HCT116 (cell line): ENCODE data around the gene PEAK3. TPM values are rescaled to one million over a fixed set of nuclear protein-coding genes. Genes with fewer than 3 reads are reported as not detected.

Source experiments
- ATAC-seq: fragments of 200-7000 bp; cut with Tn5 transposase; 2 replicates; pipeline ENCODE4 v1.9.1; 2020; ENCODE audit warnings: mild to moderate bottlenecking, moderate library complexity
- BruUV-seq: library from RNA; stranded (reverse); fragments of 400-500 nt; replicated peaks from 2 replicates; lab custom pipeline; 2021; lab: Mats Ljungman, UMichigan
- CTCF ChIA-PET: fragments of 300-600 bp; sonication (Branson Sonifier 250); formaldehyde crosslinking; loops from one replicate; lab custom pipeline; 2021; ENCODE audit warnings: antibody characterized with exemption; lab: Charles Lee
- POLR2A ChIA-PET: fragments of 300-600, 350-600 bp; sonication (Branson Sonifier 250); formaldehyde crosslinking; loops from one replicate; lab custom pipeline; 2021; ENCODE audit warnings: antibody characterized with exemption; lab: Charles Lee
- RAD21 ChIA-PET, 2 experiments: fragments of 300-600 bp; sonication (Branson Sonifier 250); formaldehyde crosslinking; loops; one replicate each; lab custom pipeline; 2023; ENCODE audit warnings: low total read pairs in 2 of 2; ENCODE audit not compliant: uncharacterized antibody in 2 of 2, unreplicated experiment in 2 of 2, low non-redundant PET in 1 of 2; lab: Charles Lee
- DNase-seq: peaks from one replicate; pipeline ENCODE4 v3.0.0-alpha.2; 2010; ENCODE audit warnings: low read depth, low spot score
- H2AFZ ChIP-seq: fragments of 200-600 bp; shearing (Covaris generic), sonication (generic); 2 replicates; pipeline ENCODE4 v1.6.1; 2017; ENCODE audit warnings: low read depth, mixed run types, mixed read lengths, antibody characterized with exemption, low read length; ENCODE audit not compliant: poor library complexity, severe bottlenecking
- H3K27ac ChIP-seq: 2 replicates; pipeline ENCODE4 v1.5.1; 2012; ENCODE audit warnings: low read depth, low read length
- H3K27me3 ChIP-seq: fragments of 200-600 bp; sonication (generic); 2 replicates; pipeline ENCODE4 v1.6.1; 2016; ENCODE audit warnings: mixed run types, low read length, mixed read lengths; ENCODE audit not compliant: insufficient read depth
- H3K36me3 ChIP-seq, 2 experiments: fragments of 200-500 bp in 1 of 2; fragments of 200-600 bp in 1 of 2; sonication (Bioruptor generic) in 1 of 2; sonication (generic) in 1 of 2; 2 replicates each; pipeline versions ENCODE4 v1.5.1 to v1.6.1; 2014 to 2016; ENCODE audit warnings: low read length in 2 of 2, inconsistent platforms in 1 of 2, mixed read lengths in 1 of 2, mixed run types in 1 of 2; ENCODE audit not compliant: insufficient read depth in 2 of 2, control insufficient read depth in 1 of 2
- H3K4me1 ChIP-seq, 2 experiments: fragments of 200-600 bp in 1 of 2; sonication (generic) in 1 of 2; 2 replicates each; pipeline versions ENCODE4 v1.5.1 to v1.6.1; 2012 to 2017; ENCODE audit warnings: low read length in 2 of 2, inconsistent platforms in 1 of 2, mild to moderate bottlenecking in 1 of 2, mixed read lengths in 1 of 2, mixed run types in 1 of 2, moderate library complexity in 1 of 2; ENCODE audit not compliant: insufficient read depth in 2 of 2, control insufficient read depth in 1 of 2
- H3K4me2 ChIP-seq: fragments of 200-600 bp; sonication (generic); 2 replicates; pipeline ENCODE4 v1.6.1; 2017; ENCODE audit warnings: mixed run types, low read length, mixed read lengths
- H3K4me3 ChIP-seq, 2 experiments: fragments of 200-600 bp in 1 of 2; sonication (generic) in 1 of 2; replicated peaks in 1 of 2; 2 replicates each; pipeline ENCODE4 v1.5.1; 2011 to 2016; ENCODE audit warnings: low read length in 2 of 2, control low read depth in 1 of 2, low read depth in 1 of 2, mild to moderate bottlenecking in 1 of 2, mixed read lengths in 1 of 2, mixed run types in 1 of 2
- H3K79me2 ChIP-seq: fragments of 200-600 bp; sonication (generic); 2 replicates; pipeline ENCODE4 v1.6.1; 2017; ENCODE audit warnings: mild to moderate bottlenecking, mixed run types, low read length, moderate library complexity, mixed read lengths; ENCODE audit not compliant: insufficient read depth
- H3K9ac ChIP-seq: fragments of 200-600 bp; sonication (generic); 2 replicates; pipeline ENCODE4 v1.6.1; 2016; ENCODE audit warnings: low read length, mixed read lengths
- H3K9me2 ChIP-seq: fragments of 200-600 bp; sonication (generic), shearing (Covaris generic); 2 replicates; pipeline ENCODE4 v1.6.1; 2017; ENCODE audit warnings: mixed run types, mild to moderate bottlenecking, moderate library complexity; ENCODE audit not compliant: insufficient read depth
- H3K9me3 ChIP-seq, 2 experiments: fragments of 200-500 bp in 1 of 2; fragments of 200-600 bp in 1 of 2; sonication (Bioruptor generic) in 1 of 2; sonication (generic) in 1 of 2; 2 replicates each; pipeline ENCODE4 v1.6.1; 2014 to 2017; ENCODE audit warnings: low read length in 2 of 2, mixed read lengths in 2 of 2, inconsistent platforms in 1 of 2, low read depth in 1 of 2, mild to moderate bottlenecking in 1 of 2, mixed run types in 1 of 2, moderate library complexity in 1 of 2; ENCODE audit not compliant: control insufficient read depth in 1 of 2, insufficient read depth in 1 of 2
- H4K20me1 ChIP-seq: fragments of 200-600 bp; sonication (generic), shearing (Covaris generic); 2 replicates; pipeline ENCODE4 v1.6.1; 2017; ENCODE audit warnings: mixed run types, mild to moderate bottlenecking, moderate library complexity; ENCODE audit not compliant: insufficient read depth
- ATF3 ChIP-seq: IDR thresholded peaks from 2 replicates; pipeline ENCODE4 v1.6.1; 2012
- CBX3 ChIP-seq: IDR thresholded peaks from 2 replicates; pipeline ENCODE4 v1.6.1; 2012; ENCODE audit warnings: low read depth
- CEBPB ChIP-seq: IDR thresholded peaks from 2 replicates; pipeline ENCODE4 v1.6.1; 2012; ENCODE audit warnings: low read depth
- EGR1 ChIP-seq: IDR thresholded peaks from 2 replicates; pipeline ENCODE4 v1.6.1; 2012; ENCODE audit warnings: low read depth
- ELF1 ChIP-seq: IDR thresholded peaks from 2 replicates; pipeline ENCODE4 v1.6.1; 2012; ENCODE audit warnings: low read depth, borderline replicate concordance
- EZH2 ChIP-seq: fragments of 200-600 bp; sonication (generic); IDR thresholded peaks from 2 replicates; pipeline ENCODE4 v1.6.1; 2017; ENCODE audit warnings: antibody characterized with exemption, mixed run types
- FOSL1 ChIP-seq: IDR thresholded peaks from 2 replicates; pipeline ENCODE4 v1.6.1; 2012; ENCODE audit warnings: low read depth
- JUND ChIP-seq: IDR thresholded peaks from 2 replicates; pipeline ENCODE4 v1.6.1; 2012
- MAX ChIP-seq: IDR thresholded peaks from 2 replicates; pipeline ENCODE4 v1.6.1; 2012
- POLR2A ChIP-seq: IDR thresholded peaks from 2 replicates; pipeline ENCODE4 v1.7.0; 2011; ENCODE audit warnings: borderline replicate concordance; ENCODE audit not compliant: insufficient read depth, insufficient read length; ENCODE audit errors: extremely low read depth
- REST ChIP-seq: IDR thresholded peaks from 2 replicates; pipeline ENCODE4 v1.6.1; 2012; ENCODE audit warnings: low read depth
- SIN3A ChIP-seq: IDR thresholded peaks from 2 replicates; pipeline ENCODE4 v1.6.1; 2012; ENCODE audit warnings: low read depth
- SRF ChIP-seq: IDR thresholded peaks from 2 replicates; pipeline ENCODE4 v1.6.1; 2012; ENCODE audit warnings: low read depth
- TCF7L2 ChIP-seq: IDR thresholded peaks from 2 replicates; pipeline ENCODE4 v1.7.0; 2011; ENCODE audit warnings: borderline replicate concordance, inconsistent platforms; ENCODE audit not compliant: insufficient read depth, insufficient read length; ENCODE audit errors: extremely low read depth
- YY1 ChIP-seq: IDR thresholded peaks from 2 replicates; pipeline ENCODE4 v1.6.1; 2011; ENCODE audit warnings: low read length, low read depth, moderate library complexity, mild to moderate bottlenecking; ENCODE audit not compliant: insufficient replicate concordance; ENCODE audit errors: extremely low read depth
- ZNF274 ChIP-seq: fragments of 200-500 bp; sonication (Bioruptor generic); IDR thresholded peaks from 2 replicates; pipeline ENCODE4 v1.6.1; 2014; ENCODE audit warnings: mild to moderate bottlenecking, low read depth, low read length, inconsistent platforms
- intact Hi-C: fragments of 100-400 bp; cut with micrococcal nuclease; formaldehyde crosslinking; loops from 2 replicates; pipeline ENCODE4 v1.10.0; 2022
- total RNA-seq: library from RNA; stranded (reverse); gene quantifications from one replicate; pipeline ENCODE4 v1.2.1, GENCODE V29; 2021; ENCODE audit not compliant: unreplicated experiment

The PEAK3 gene
- total RNA-seq, 1 experiment from 2014 or later = not detected

GRCh38 chr19:2244486-2244885 is 37.5 kb downstream of the PEAK3 start:
- CTCF ChIA-PET = no interaction called here

GRCh38 chr19:2244125-2244411 is 37.9 kb downstream of the PEAK3 start:
- H3K27ac ChIP-seq = no peak overlapping the region
- intact Hi-C loops = loop anchor here (2.0 kb wide), 1 partner anchor 15 kb away; no protein-coding TSS in a partner anchor
- ChIA-PET RAD21 (no interaction called here), CTCF (no interaction called here), POLR2A (no interaction called here)
- ATAC-seq = no peak
- peaks cover 0 to 21% of the 10 kb centered on the region in 2 experiments; a peak in 3 of 4 replicates for H3K4me1 ChIP-seq
- peaks cover 46 to 86% of the 10 kb centered on the region in 2 experiments for H3K36me3 ChIP-seq
- no peak overlapping the region for H3K4me2 ChIP-seq
- peaks cover 73% of the 10 kb centered on the region for H3K79me2 ChIP-seq
- H3K9me2 ChIP-seq = no peaks in the 10 kb centered on the region
- no peak for DNase-seq
- peaks cover 29% of the 10 kb centered on the region; the same call in 1 of the 2 replicates for H4K20me1 ChIP-seq
- H3K4me3 ChIP-seq = no peak overlapping the region
- no TSS peak for BruUV-seq
- no peaks in the 10 kb centered on the region for H3K9me3 ChIP-seq
- no peak overlapping the region for H3K9ac ChIP-seq
- no peak overlapping the region for H2AFZ ChIP-seq
- H3K27me3 ChIP-seq = no peaks in the 10 kb centered on the region
- no peak for TF ChIP-seq REST
- no peak for TF ChIP-seq EGR1
- TF ChIP-seq SIN3A = no peak
- no peak for TF ChIP-seq ATF3
- no peak for TF ChIP-seq TCF7L2
- no peak for TF ChIP-seq YY1
- TF ChIP-seq ZNF274 = no peak
- no peak for TF ChIP-seq FOSL1
- TF ChIP-seq CBX3 = no peak
- no peak for TF ChIP-seq CEBPB
- no peak for TF ChIP-seq POLR2A
- TF ChIP-seq MAX = no peak
- no peak for TF ChIP-seq ELF1

More at GRCh38 chr19:2244486-2244885, 37.5 kb downstream of the PEAK3 start:
- no peak for ATAC-seq
- no peak overlapping the region for H3K4me2 ChIP-seq
- TF ChIP-seq YY1 (no peak), JUND (no peak), EZH2 (no peak), ATF3 (no peak), CBX3 (no peak), SRF (no peak)
- H3K9ac ChIP-seq = no peak overlapping the region
- H3K4me1 ChIP-seq = peaks cover 0 to 17% of the 10 kb centered on the region in 2 experiments; a peak in 2 of 4 replicates
- no peaks in the 10 kb centered on the region for H3K27me3 ChIP-seq
- BruUV-seq = no TSS peak
- no peaks in the 10 kb centered on the region for H3K9me2 ChIP-seq
- H2AFZ ChIP-seq = no peak overlapping the region
- intact Hi-C loops = loop anchor here (2.0 kb wide), 1 partner anchor 14 kb away; no protein-coding TSS in a partner anchor
- H4K20me1 ChIP-seq = peaks cover 25% of the 10 kb centered on the region; the same call in 1 of the 2 replicates
- no peak overlapping the region for H3K27ac ChIP-seq
- H3K79me2 ChIP-seq = peaks cover 69% of the 10 kb centered on the region
- ChIA-PET POLR2A (no interaction called here), RAD21 (no interaction called here)
- H3K36me3 ChIP-seq = peaks cover 44 to 82% of the 10 kb centered on the region in 2 experiments
- no peak for DNase-seq
- no peak overlapping the region for H3K4me3 ChIP-seq
- H3K9me3 ChIP-seq = no peaks in the 10 kb centered on the region
